GM12878 (cell line): ENCODE data around the gene PJA2.

ENCODE experiments used
- BHLHE40 ChIP-seq, 2 experiments: fragments of 450-650 bp in 1 of 2; IDR thresholded peaks; 2 replicates each; pipeline ENCODE4 v1.6.1; 2011 to 2017; ENCODE audit warnings: low read depth in 2 of 2, borderline replicate concordance in 1 of 2, improper control_type of control experiment in 1 of 2, low read length in 1 of 2, mild to moderate bottlenecking in 1 of 2
- CTCF ChIP-seq, 3 experiments: IDR thresholded peaks in 2 of 3; conservative IDR thresholded peaks in 1 of 3; 2 replicates each; pipeline ENCODE4 v1.5.1; 2011; ENCODE audit warnings: low read depth in 3 of 3, low read length in 3 of 3, mild to moderate bottlenecking in 3 of 3, control low read depth in 2 of 3, moderate library complexity in 2 of 3, inconsistent platforms in 1 of 3, mixed read lengths in 1 of 3; ENCODE audit not compliant: control insufficient read depth in 2 of 3, insufficient read depth in 1 of 3; ENCODE audit errors: extremely low read depth in 1 of 3
- PKNOX1 ChIP-seq: fragments of 450-650 bp; IDR thresholded peaks from 2 replicates; pipeline ENCODE4 v1.6.1; 2016; ENCODE audit warnings: mild to moderate bottlenecking
- POLR2AphosphoS5 ChIP-seq: IDR thresholded peaks from 2 replicates; pipeline ENCODE4 v1.6.1; 2011; ENCODE audit warnings: mild to moderate bottlenecking, low read length, inconsistent platforms
- SMC3 ChIP-seq: IDR thresholded peaks from 2 replicates; pipeline ENCODE4 v1.6.1; 2011; ENCODE audit warnings: low read length, improper control_type of control experiment, borderline replicate concordance
- ZBTB40 ChIP-seq: fragments of 450-650 bp; IDR thresholded peaks from 2 replicates; pipeline ENCODE4 v1.6.1; 2016; ENCODE audit warnings: mild to moderate bottlenecking, moderate library complexity, borderline replicate concordance
- ZNF217 ChIP-seq: fragments of 450-650 bp; IDR thresholded peaks from 2 replicates; pipeline ENCODE4 v1.6.1; 2017; ENCODE audit warnings: antibody characterized with exemption, mild to moderate bottlenecking
- ZNF384 ChIP-seq: IDR thresholded peaks from 2 replicates; pipeline ENCODE4 v1.6.1; 2012; ENCODE audit warnings: low read depth, mild to moderate bottlenecking, low read length, improper control_type of control experiment, borderline replicate concordance
- TF ChIP-seq, protein P1 (sequence below): fragments of 450-650 bp; IDR thresholded peaks from 2 replicates; pipeline ENCODE4 v1.6.1; 2017; ENCODE audit warnings: mild to moderate bottlenecking, moderate library complexity

DNA sequence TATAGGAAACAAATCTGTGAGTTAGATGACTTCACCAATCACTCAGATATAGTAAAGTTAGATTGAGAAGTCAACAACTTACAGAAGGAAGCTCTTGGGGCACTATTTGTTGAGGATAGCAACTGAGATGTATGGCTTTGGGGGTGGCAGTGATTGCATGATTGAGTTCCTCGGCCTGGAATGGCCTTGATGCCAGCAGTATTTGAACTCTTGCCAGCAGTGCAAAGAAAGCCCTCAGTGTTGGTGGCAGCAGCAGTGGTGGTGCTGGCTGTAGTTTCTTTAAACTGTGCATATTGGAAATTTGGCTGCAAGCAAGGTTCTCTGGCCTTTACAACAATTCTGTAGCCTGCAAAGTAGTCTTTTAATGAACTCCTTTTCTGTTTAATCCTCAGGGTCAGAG is 41.4 kb upstream of the PJA2 start:
- no peak for TF ChIP-seq POLR2AphosphoS5
- TF ChIP-seq ZNF384: no peak
- TF ChIP-seq, protein P1, sequence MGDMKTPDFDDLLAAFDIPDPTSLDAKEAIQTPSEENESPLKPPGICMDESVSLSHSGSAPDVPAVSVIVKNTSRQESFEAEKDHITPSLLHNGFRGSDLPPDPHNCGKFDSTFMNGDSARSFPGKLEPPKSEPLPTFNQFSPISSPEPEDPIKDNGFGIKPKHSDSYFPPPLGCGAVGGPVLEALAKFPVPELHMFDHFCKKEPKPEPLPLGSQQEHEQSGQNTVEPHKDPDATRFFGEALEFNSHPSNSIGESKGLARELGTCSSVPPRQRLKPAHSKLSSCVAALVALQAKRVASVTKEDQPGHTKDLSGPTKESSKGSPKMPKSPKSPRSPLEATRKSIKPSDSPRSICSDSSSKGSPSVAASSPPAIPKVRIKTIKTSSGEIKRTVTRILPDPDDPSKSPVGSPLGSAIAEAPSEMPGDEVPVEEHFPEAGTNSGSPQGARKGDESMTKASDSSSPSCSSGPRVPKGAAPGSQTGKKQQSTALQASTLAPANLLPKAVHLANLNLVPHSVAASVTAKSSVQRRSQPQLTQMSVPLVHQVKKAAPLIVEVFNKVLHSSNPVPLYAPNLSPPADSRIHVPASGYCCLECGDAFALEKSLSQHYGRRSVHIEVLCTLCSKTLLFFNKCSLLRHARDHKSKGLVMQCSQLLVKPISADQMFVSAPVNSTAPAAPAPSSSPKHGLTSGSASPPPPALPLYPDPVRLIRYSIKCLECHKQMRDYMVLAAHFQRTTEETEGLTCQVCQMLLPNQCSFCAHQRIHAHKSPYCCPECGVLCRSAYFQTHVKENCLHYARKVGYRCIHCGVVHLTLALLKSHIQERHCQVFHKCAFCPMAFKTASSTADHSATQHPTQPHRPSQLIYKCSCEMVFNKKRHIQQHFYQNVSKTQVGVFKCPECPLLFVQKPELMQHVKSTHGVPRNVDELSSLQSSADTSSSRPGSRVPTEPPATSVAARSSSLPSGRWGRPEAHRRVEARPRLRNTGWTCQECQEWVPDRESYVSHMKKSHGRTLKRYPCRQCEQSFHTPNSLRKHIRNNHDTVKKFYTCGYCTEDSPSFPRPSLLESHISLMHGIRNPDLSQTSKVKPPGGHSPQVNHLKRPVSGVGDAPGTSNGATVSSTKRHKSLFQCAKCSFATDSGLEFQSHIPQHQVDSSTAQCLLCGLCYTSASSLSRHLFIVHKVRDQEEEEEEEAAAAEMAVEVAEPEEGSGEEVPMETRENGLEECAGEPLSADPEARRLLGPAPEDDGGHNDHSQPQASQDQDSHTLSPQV: no peak
- TF ChIP-seq CTCF (IDR thresholded peaks at IDR 0.05 in 2 of 3, conservative IDR thresholded peaks at IDR 0.05 in 1 of 3; ENCODE audit: control insufficient read depth in 2 of 3, extremely low read depth in 1 of 3, insufficient read depth in 1 of 3, low read depth in 3 of 3, low read length in 3 of 3): no peak
- no peak for TF ChIP-seq SMC3
- no peak for TF ChIP-seq PKNOX1
- TF ChIP-seq ZBTB40: no peak
- TF ChIP-seq ZNF217: no peak
- TF ChIP-seq BHLHE40 (IDR thresholded peaks at IDR 0.05; ENCODE audit: borderline replicate concordance in 1 of 2, low read depth in 2 of 2, low read length in 1 of 2): no peak
